ENCODE measurements around the gene HHEX. TPM values are rescaled to one million over a fixed set of nuclear protein-coding genes. Genes with fewer than 3 reads are reported as not detected.
"Not testable (repeated sequence)": the region's sequence is repeated elsewhere in the genome, so short reads cannot be mapped to it uniquely, and the experiment has no call there.

HHEX gene
- total RNA-seq: 1 to 10 TPM; 2.5 to 4.8 TPM
- long read RNA-seq, transcript HHEX-201 (4 exons, 1,727 nt): major isoform, 7 of 9 reads
- long read RNA-seq, partial matches to known transcripts: 0 of 9 reads
- long read RNA-seq, other reads (novel, unspliced or antisense): 1 of 9 reads

- intact Hi-C loops (cut with DNase I, micrococcal nuclease): no loop called here
- ATAC-seq (peak; percentile 93), DNase-seq (peak; percentile 54 to 73)
Measured at GRCh38 chr10:92689663-92690210, at the start of gene HHEX. TSS of gene HHEX (plus strand) at chr10:92689955. CDS start at chr10:92689987, 32 bp downstream.

GRCh38 chr10:92640107-92640506 is 49.6 kb upstream of the HHEX start:
- intact Hi-C loops (cut with DNase I, micrococcal nuclease): no loop called here
- no peak for ATAC-seq
- DNase-seq: no peak

- intact Hi-C loops (cut with DNase I, micrococcal nuclease): no loop called here
- no peak for DNase-seq
- ATAC-seq: no peak
Measured at GRCh38 chr10:92641492-92641891, 48.3 kb upstream of the HHEX start.

- intact Hi-C loops (cut with DNase I, micrococcal nuclease): no loop called here
- no peak for DNase-seq
Measured at GRCh38 chr10:92644921-92645320, 44.8 kb upstream of the HHEX start.

GRCh38 chr10:92650864-92651263 is 38.9 kb upstream of the HHEX start:
- ATAC-seq; DNase-seq; intact Hi-C loops (cut with DNase I, micrococcal nuclease): not testable (repeated sequence)

More at GRCh38 chr10:92644921-92645320, 44.8 kb upstream of the HHEX start:
- ATAC-seq: no peak

- intact Hi-C loops (cut with DNase I, micrococcal nuclease): no loop called here
- no peak for DNase-seq
- no peak for ATAC-seq
Measured at GRCh38 chr10:92655426-92655825, 34.3 kb upstream of the HHEX start.

GRCh38 chr10:92656266-92656961 is 33.3 kb upstream of the HHEX start:
- DNase-seq: no peak
- intact Hi-C loops (cut with DNase I, micrococcal nuclease): no loop called here
- peak; percentile 62 for ATAC-seq

GRCh38 chr10:92657024-92657423 is 32.7 kb upstream of the HHEX start:
- intact Hi-C loops (cut with DNase I, micrococcal nuclease): no loop called here
- DNase-seq (no peak), ATAC-seq (no peak)

GRCh38 chr10:92662848-92663247 is 26.9 kb upstream of the HHEX start:
- intact Hi-C loops (cut with DNase I, micrococcal nuclease): no loop called here
- ATAC-seq (no peak), DNase-seq (no peak)

GRCh38 chr10:92664322-92664721 is 25.4 kb upstream of the HHEX start:
- intact Hi-C loops (cut with DNase I, micrococcal nuclease): no loop called here
- DNase-seq (no peak), ATAC-seq (no peak)

- ATAC-seq (no peak), DNase-seq (no peak)
- intact Hi-C loops (cut with DNase I, micrococcal nuclease): no loop called here
Measured at GRCh38 chr10:92667078-92667477, 22.7 kb upstream of the HHEX start.

- intact Hi-C loops (cut with DNase I, micrococcal nuclease): no loop called here
- no peak for DNase-seq
Measured at GRCh38 chr10:92677708-92678107, 12.0 kb upstream of the HHEX start.

GRCh38 chr10:92678206-92678605 is 11.5 kb upstream of the HHEX start:
- intact Hi-C loops (cut with DNase I, micrococcal nuclease): no loop called here
- DNase-seq: no peak
- ATAC-seq: no peak

More at GRCh38 chr10:92677708-92678107, 12.0 kb upstream of the HHEX start:
- ATAC-seq: no peak

- ATAC-seq: no peak
- intact Hi-C loops (cut with DNase I, micrococcal nuclease): no loop called here
- no peak for DNase-seq
Measured at GRCh38 chr10:92681306-92681834, 8.4 kb upstream of the HHEX start.

GRCh38 chr10:92688573-92688926 is 1.2 kb upstream of the HHEX start:
- ATAC-seq: no peak
- intact Hi-C loops (cut with DNase I, micrococcal nuclease): no loop called here
- no peak for DNase-seq

- intact Hi-C loops (cut with DNase I, micrococcal nuclease): no loop called here
- DNase-seq (peak; percentile 30 to 50), ATAC-seq (peak; percentile 63)
Measured at GRCh38 chr10:92688927-92689662, 660 bp upstream of the HHEX start.

- DNase-seq (peak; percentile 49 to 62), ATAC-seq (peak; percentile 37)
- intact Hi-C loops (cut with DNase I, micrococcal nuclease): no loop called here
Measured at GRCh38 chr10:92690211-92690914, 608 bp downstream of the HHEX start.

GRCh38 chr10:92690915-92691590 is 1.3 kb downstream of the HHEX start:
- DNase-seq (peak in 1 of 2 donors; percentile 15), ATAC-seq (no peak)
- intact Hi-C loops (cut with DNase I, micrococcal nuclease): no loop called here
